ENCODE measurements around the gene DSTYK.

GRCh38 chr1:205251576-205251975, 40.1 kb upstream of the DSTYK start:
- no peak for TF ChIP-seq CTCF (IDR thresholded peaks at IDR 0.05)
- no peak for TF ChIP-seq POLR2A (IDR thresholded peaks at IDR 0.05)
